ENCODE measurements around the gene SRP9.

DNA sequence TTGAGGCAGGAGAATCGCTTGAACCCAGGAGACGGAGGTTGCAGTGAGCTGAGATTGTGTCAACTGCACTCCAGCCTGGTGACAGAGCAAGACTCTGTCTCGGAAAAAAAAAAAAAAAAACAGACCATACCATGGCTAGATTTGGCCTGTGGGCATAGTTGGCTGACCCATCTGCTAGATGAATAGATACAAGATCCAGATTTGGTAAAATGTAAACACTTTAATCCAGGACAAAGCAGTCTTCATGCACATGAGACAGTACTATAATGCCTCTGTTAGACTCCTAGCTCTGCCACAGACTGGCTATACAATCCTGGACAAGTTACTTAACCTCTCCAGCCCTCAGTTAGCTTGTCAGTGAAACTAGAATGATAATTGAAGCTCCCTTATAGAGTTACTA lies 27.9 kb upstream of the SRP9 start:
- TF ChIP-seq, protein P1, sequence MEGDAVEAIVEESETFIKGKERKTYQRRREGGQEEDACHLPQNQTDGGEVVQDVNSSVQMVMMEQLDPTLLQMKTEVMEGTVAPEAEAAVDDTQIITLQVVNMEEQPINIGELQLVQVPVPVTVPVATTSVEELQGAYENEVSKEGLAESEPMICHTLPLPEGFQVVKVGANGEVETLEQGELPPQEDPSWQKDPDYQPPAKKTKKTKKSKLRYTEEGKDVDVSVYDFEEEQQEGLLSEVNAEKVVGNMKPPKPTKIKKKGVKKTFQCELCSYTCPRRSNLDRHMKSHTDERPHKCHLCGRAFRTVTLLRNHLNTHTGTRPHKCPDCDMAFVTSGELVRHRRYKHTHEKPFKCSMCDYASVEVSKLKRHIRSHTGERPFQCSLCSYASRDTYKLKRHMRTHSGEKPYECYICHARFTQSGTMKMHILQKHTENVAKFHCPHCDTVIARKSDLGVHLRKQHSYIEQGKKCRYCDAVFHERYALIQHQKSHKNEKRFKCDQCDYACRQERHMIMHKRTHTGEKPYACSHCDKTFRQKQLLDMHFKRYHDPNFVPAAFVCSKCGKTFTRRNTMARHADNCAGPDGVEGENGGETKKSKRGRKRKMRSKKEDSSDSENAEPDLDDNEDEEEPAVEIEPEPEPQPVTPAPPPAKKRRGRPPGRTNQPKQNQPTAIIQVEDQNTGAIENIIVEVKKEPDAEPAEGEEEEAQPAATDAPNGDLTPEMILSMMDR (IDR thresholded peaks at IDR 0.05): no peak
- no peak for TF ChIP-seq EZH2phosphoT487 (IDR thresholded peaks at IDR 0.05)
